ENCODE results near the gene GFY.
A peak's percentile ranks its signal among the peaks of the same experiment; 100 is the strongest.

GFY gene

GRCh38 chr19:49422407-49423070, 2.6 kb upstream of the GFY start:
- Histone ChIP-seq H3K4me2 (ENCODE audit: low read depth, low read length) (peak overlapping the region; percentile 81), H3K27me3 (replicated peaks; ENCODE audit: insufficient read depth, low read length) (peaks cover 99% of the 10 kb centered on the region), H3K9me3 (replicated peaks; ENCODE audit: insufficient read depth, low read length) (no peaks in the 10 kb centered on the region), H3K36me3 (replicated peaks; ENCODE audit: insufficient read depth, low read length) (no peaks in the 10 kb centered on the region), H3K9me2 (replicated peaks; ENCODE audit: insufficient read depth, low read length) (no peaks in the 10 kb centered on the region), H3F3A (ENCODE audit: insufficient read depth, low read length) (no peaks in the 10 kb centered on the region), H2AFZ (ENCODE audit: low read length) (peak overlapping the region; percentile 27; the same call in 1 of the 2 replicates), H3K9ac (ENCODE audit: low read length) (no peak overlapping the region), H3K79me2 (ENCODE audit: low read length) (no peaks in the 10 kb centered on the region), H3K4me1 (ENCODE audit: low read length) (0 out of 2 replicates have a peak, but pooled peaks cover 3% of the 10 kb centered on the region), H3K27ac (ENCODE audit: low read length) (no peak overlapping the region), H3K4me3 (ENCODE audit: low read length) (0 out of 2 replicates have a peak overlapping the region, but pooled peaks have one; percentile 23), H4K20me1 (ENCODE audit: insufficient read depth, low read length) (no peaks in the 10 kb centered on the region)
- no peak for TF ChIP-seq EZH2 (optimal IDR thresholded peaks at IDR 0.05; ENCODE audit: low read depth, low read length)
- TF ChIP-seq CTCF (IDR thresholded peaks at IDR 0.05; ENCODE audit: low read length), result peak; percentile 47
- TF ChIP-seq EZH2phosphoT487 (IDR thresholded peaks at IDR 0.05; ENCODE audit: low read length), result peak; percentile 59; the same call in 1 of the 2 replicates
- peak; percentile 30 for DNase-seq

GRCh38 chr19:49423071-49423984, 1.9 kb upstream of the GFY start, which contains the start of gene PTH2:
TSS of gene PTH2 (minus strand) at chr19:49423441. CDS start at chr19:49423339, 102 bp downstream.
- Histone ChIP-seq H3K9me3 (replicated peaks; ENCODE audit: insufficient read depth, low read length) (no peaks in the 10 kb centered on the region), H3K4me2 (ENCODE audit: low read depth, low read length) (peak within 1 kb of the TSS; percentile 81), H3K9ac (ENCODE audit: low read length) (no peak within 1 kb of the TSS), H2AFZ (ENCODE audit: low read length) (peak within 1 kb of the TSS; percentile 27; the same call in 1 of the 2 replicates), H3K36me3 (replicated peaks; ENCODE audit: insufficient read depth, low read length) (no peaks in the 10 kb centered on the region), H3K4me3 (ENCODE audit: low read length) (0 out of 2 replicates have a peak within 1 kb of the TSS, but pooled peaks have one; percentile 23), H3K79me2 (ENCODE audit: low read length) (no peaks in the 10 kb centered on the region), H3K27ac (ENCODE audit: low read length) (no peak within 1 kb of the TSS), H4K20me1 (ENCODE audit: insufficient read depth, low read length) (no peaks in the 10 kb centered on the region), H3K9me2 (replicated peaks; ENCODE audit: insufficient read depth, low read length) (no peaks in the 10 kb centered on the region), H3F3A (ENCODE audit: insufficient read depth, low read length) (no peaks in the 10 kb centered on the region), H3K4me1 (ENCODE audit: low read length) (0 out of 2 replicates have a peak, but pooled peaks cover 3% of the 10 kb centered on the region), H3K27me3 (replicated peaks; ENCODE audit: insufficient read depth, low read length) (peaks cover 99% of the 10 kb centered on the region)
- no peak for DNase-seq
- TF ChIP-seq EZH2phosphoT487 (IDR thresholded peaks at IDR 0.05; ENCODE audit: low read length) (no peak), EZH2 (optimal IDR thresholded peaks at IDR 0.05; ENCODE audit: low read depth, low read length) (peak; percentile 74)

GRCh38 chr19:49423985-49424303, 1.2 kb upstream of the GFY start:
- H3K9me2 ChIP-seq (replicated peaks; ENCODE audit: insufficient read depth, low read length), result no peaks in the 10 kb centered on the region
- H3K79me2 ChIP-seq (ENCODE audit: low read length), result no peaks in the 10 kb centered on the region
- H3K36me3 ChIP-seq (replicated peaks; ENCODE audit: insufficient read depth, low read length), result no peaks in the 10 kb centered on the region
- no peak overlapping the region for H3K4me2 ChIP-seq (ENCODE audit: low read depth, low read length)
- TF ChIP-seq CTCF (IDR thresholded peaks at IDR 0.05; ENCODE audit: low read length) (no peak), EZH2phosphoT487 (IDR thresholded peaks at IDR 0.05; ENCODE audit: low read length) (no peak), EZH2 (optimal IDR thresholded peaks at IDR 0.05; ENCODE audit: low read depth, low read length) (no peak)
- no peak for DNase-seq
- peaks cover 99% of the 10 kb centered on the region for H3K27me3 ChIP-seq (replicated peaks; ENCODE audit: insufficient read depth, low read length)
- H3K9me3 ChIP-seq (replicated peaks; ENCODE audit: insufficient read depth, low read length), result no peaks in the 10 kb centered on the region
- no peaks in the 10 kb centered on the region for H3F3A ChIP-seq (ENCODE audit: insufficient read depth, low read length)
- no peak overlapping the region for H3K4me3 ChIP-seq (ENCODE audit: low read length)
- H2AFZ ChIP-seq (ENCODE audit: low read length), result no peak overlapping the region
- H3K9ac ChIP-seq (ENCODE audit: low read length), result no peak overlapping the region
- H4K20me1 ChIP-seq (ENCODE audit: insufficient read depth, low read length), result no peaks in the 10 kb centered on the region
- H3K4me1 ChIP-seq (ENCODE audit: low read length), result 0 out of 2 replicates have a peak, but pooled peaks cover 3% of the 10 kb centered on the region
- no peak overlapping the region for H3K27ac ChIP-seq (ENCODE audit: low read length)
